ENCODE measurements around the gene C1QTNF7. TPM values are rescaled to one million over a fixed set of nuclear protein-coding genes. Genes with fewer than 3 reads are reported as not detected.

Gene C1QTNF7
- total and polyA plus RNA-seq, 2 of the 13 experiments (the other 11 are each of a cell fraction or from before 2014, with no cell fraction given), result not detected

GRCh38 chr4:15385928-15386327 is 41.9 kb upstream of the C1QTNF7 start (continued):
- no peak for TF ChIP-seq LRRFIP1 (CRISPR knock-in tag; conservative IDR thresholded peaks at IDR 0.05)
- no peak for TF ChIP-seq NAIF1 (CRISPR knock-in tag; IDR thresholded peaks at IDR 0.05; ENCODE audit: borderline replicate concordance)
- no peak for TF ChIP-seq ZC3H13 (CRISPR knock-in tag; IDR thresholded peaks at IDR 0.05)
- TF ChIP-seq REPIN1 (CRISPR knock-in tag; IDR thresholded peaks at IDR 0.05; ENCODE audit: borderline replicate concordance, low read depth), result no peak
- TF ChIP-seq MEF2D (CRISPR knock-in tag; IDR thresholded peaks at IDR 0.05), result no peak
- no peak for TF ChIP-seq ZEB1 (IDR thresholded peaks at IDR 0.05; ENCODE audit: insufficient replicate concordance, low read depth)

GRCh38 chr4:15390494-15390893 is 37.3 kb upstream of the C1QTNF7 start:
- Histone ChIP-seq H3K9ac (ENCODE audit: insufficient read depth, low read depth, low read length) (no peak overlapping the region), H3K4me2 (ENCODE audit: low read depth, low read length) (no peak overlapping the region), H3K4me1 (ENCODE audit: insufficient read depth, low read length) (no peaks in the 10 kb centered on the region), H3K36me3 (replicated peaks in 1 of 2; ENCODE audit: control insufficient read depth in 1 of 2, insufficient read depth in 2 of 2, low read length in 2 of 2) (no peaks in the 10 kb centered on the region), H3K79me2 (ENCODE audit: insufficient read depth, low read length) (no peaks in the 10 kb centered on the region), H3K4me3 (replicated peaks in 1 of 3; ENCODE audit: insufficient read depth in 1 of 3, low read depth in 2 of 3, low read length in 3 of 3) (no peak overlapping the region), H2AFZ (ENCODE audit: low read length) (no peak overlapping the region), H3K9me3 (ENCODE audit: low read length) (no peaks in the 10 kb centered on the region), H3K27ac (ENCODE audit: extremely low read length, insufficient read depth, low read length) (no peak overlapping the region), H3K27me3 (ENCODE audit: control insufficient read depth in 1 of 2, insufficient read depth in 2 of 2, low read length in 2 of 2) (no peaks in the 10 kb centered on the region), H4K20me1 (ENCODE audit: insufficient read depth, low read length) (no peaks in the 10 kb centered on the region)
- in situ Hi-C loops (cut with HindIII; ENCODE audit: extremely low pct_ligation_motif_present, low pct_unique_long_range_greater_than_20kb), result no loop called here
- 25% methylated on average over 3 of the region's 3 CpGs for WGBS (ENCODE audit: low lambda C conversion rate)
- BruUV-seq (replicated peaks), result no TSS peak
- CTCF ChIA-PET (ENCODE audit: low intra/inter-chr PET ratio, low total read pairs), result no interaction called here
- FAIRE-seq (no peak), ATAC-seq (no peak), DNase-seq (ENCODE audit: low spot score) (no peak)
- intact Hi-C loops (cut with micrococcal nuclease; ENCODE audit: unreplicated experiment), result no loop called here
- POLR2A ChIA-PET, result no interaction called here
- TF ChIP-seq SCMH1 (CRISPR knock-in tag; IDR thresholded peaks at IDR 0.05; ENCODE audit: borderline replicate concordance), result no peak
- no peak for TF ChIP-seq ZNF788 (CRISPR knock-in tag; IDR thresholded peaks at IDR 0.05; ENCODE audit: borderline replicate concordance)
- no peak for TF ChIP-seq ZNF678 (CRISPR knock-in tag; IDR thresholded peaks at IDR 0.05)
- TF ChIP-seq MIER2 (CRISPR knock-in tag; IDR thresholded peaks at IDR 0.05), result no peak
- no peak for TF ChIP-seq IRF1 (CRISPR knock-in tag; IDR thresholded peaks at IDR 0.05; ENCODE audit: low read depth)
- TF ChIP-seq ZNF318 (CRISPR knock-in tag; IDR thresholded peaks at IDR 0.05), result no peak
- no peak for TF ChIP-seq ZNF468 (CRISPR knock-in tag; IDR thresholded peaks at IDR 0.05)
